Amygdala (tissue), 56 donors: ENCODE results near the gene B4GALNT3.
A peak's percentile ranks its signal among the peaks of the same experiment; 100 is the strongest.

Experiments used
- DNase-seq, 56 donors: peaks; one replicate each; lab custom pipeline; 2025; lab: John Stamatoyannopoulos, UW

Gene B4GALNT3

GRCh38 chr12:536751-537245 is 77.1 kb downstream of the B4GALNT3 start:
- no peak for DNase-seq

- DNase-seq = no peak
These were observed 78.0 kb downstream of the B4GALNT3 start for GRCh38 chr12:537772-538171.

- DNase-seq = peak in 15 of 56 donors; percentile 1 to 52 (median 22)
These were observed 79.2 kb downstream of the B4GALNT3 start for GRCh38 chr12:538731-539539.

- no peak for DNase-seq
These were observed 80.0 kb downstream of the B4GALNT3 start for GRCh38 chr12:539540-540310.

- peak in 1 of 56 donors; percentile 28 for DNase-seq
These were observed 82.1 kb downstream of the B4GALNT3 start for GRCh38 chr12:541676-542324.

GRCh38 chr12:542395-543113 is 82.8 kb downstream of the B4GALNT3 start:
- no peak for DNase-seq

GRCh38 chr12:543114-543451 is 83.3 kb downstream of the B4GALNT3 start:
- no peak for DNase-seq

GRCh38 chr12:544142-544541 is 84.4 kb downstream of the B4GALNT3 start:
- DNase-seq = no peak

- DNase-seq = no peak
These were observed 85.3 kb downstream of the B4GALNT3 start for GRCh38 chr12:544941-545635.

GRCh38 chr12:545835-546234 is 86.1 kb downstream of the B4GALNT3 start:
- no peak for DNase-seq

GRCh38 chr12:546265-546919 is 86.7 kb downstream of the B4GALNT3 start:
- DNase-seq = no peak

GRCh38 chr12:546920-547845 is 87.4 kb downstream of the B4GALNT3 start:
- DNase-seq = peak in 44 of 56 donors; percentile 16 to 73 (median 44)

- DNase-seq = no peak
These were observed 88.2 kb downstream of the B4GALNT3 start for GRCh38 chr12:547883-548470.

GRCh38 chr12:549476-550082 is 89.8 kb downstream of the B4GALNT3 start:
- DNase-seq = no peak

- peak in 1 of 56 donors; percentile 27 for DNase-seq
These were observed 90.9 kb downstream of the B4GALNT3 start for GRCh38 chr12:550473-551260.

- no peak for DNase-seq
These were observed 92.7 kb downstream of the B4GALNT3 start for GRCh38 chr12:552466-552865.
